Measurements from ENCODE around the gene TRIP12.

GRCh38 chr2:229731363-229731762 lies 190.4 kb downstream of the TRIP12 start:
- no peak for TF ChIP-seq CTCF (IDR thresholded peaks at IDR 0.05)
- TF ChIP-seq POLR2A (IDR thresholded peaks at IDR 0.05), result no peak
